ENCODE results near the gene PIK3C3.
"Not testable (repeated sequence)": the region's sequence is repeated elsewhere in the genome, so short reads cannot be mapped to it uniquely, and the experiment has no call there.

PIK3C3 gene

DNA sequence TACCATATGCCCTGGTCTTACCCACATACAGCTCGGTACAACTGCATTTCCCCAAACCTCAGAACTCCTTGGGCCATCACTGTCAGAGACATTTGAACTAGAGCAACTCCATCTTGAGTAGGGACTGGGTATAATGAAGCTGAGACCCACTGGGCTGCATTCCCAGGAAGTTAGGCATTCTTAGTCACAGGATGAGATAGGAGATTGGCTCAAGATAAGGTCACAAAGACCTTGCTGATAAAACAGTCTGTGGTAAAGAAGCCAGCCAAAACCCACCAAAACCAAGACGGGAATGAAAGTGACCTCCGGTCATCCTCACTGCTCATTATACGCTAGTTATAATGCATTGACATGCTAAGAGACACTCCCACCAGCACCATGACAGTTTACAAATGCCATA lies 131.3 kb downstream of the PIK3C3 start:
- DNase-seq (ENCODE audit: insufficient read length) (no peak), FAIRE-seq (no peak)
- no peak for TF ChIP-seq POLR2AphosphoS5 (IDR thresholded peaks at IDR 0.05; ENCODE audit: low read depth, low read length)
- no peak for TF ChIP-seq TAF1 (IDR thresholded peaks at IDR 0.05; ENCODE audit: borderline replicate concordance, low read depth, low read length)
- TF ChIP-seq POLR2A (IDR thresholded peaks at IDR 0.05; ENCODE audit: low read depth, low read length), result no peak

DNA sequence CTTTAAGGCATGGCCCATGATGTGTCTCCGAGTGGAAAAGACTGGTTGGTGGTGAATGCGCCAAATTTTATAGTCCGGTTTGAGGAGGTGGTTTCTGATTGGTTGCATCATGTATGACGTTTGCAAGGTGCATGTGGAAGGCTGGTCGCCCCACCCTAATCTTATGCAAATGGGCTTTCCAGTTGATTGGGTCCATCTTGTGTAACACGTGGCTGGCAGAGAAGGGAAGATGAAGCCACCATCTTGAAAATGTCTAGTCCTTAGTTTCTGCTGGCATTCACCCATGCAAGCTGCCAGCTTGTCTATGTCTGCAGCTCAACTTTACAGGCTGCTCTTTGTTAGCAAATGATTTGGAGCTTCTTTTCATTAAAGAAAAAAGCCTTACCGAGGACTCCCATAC lies 132.2 kb downstream of the PIK3C3 start:
- DNase-seq (ENCODE audit: insufficient read length) (no peak), FAIRE-seq (no peak)
- no peak for TF ChIP-seq POLR2AphosphoS5 (IDR thresholded peaks at IDR 0.05; ENCODE audit: low read depth, low read length)
- TF ChIP-seq TAF1 (IDR thresholded peaks at IDR 0.05; ENCODE audit: borderline replicate concordance, low read depth, low read length), result no peak
- TF ChIP-seq POLR2A (IDR thresholded peaks at IDR 0.05; ENCODE audit: low read depth, low read length), result no peak

DNA sequence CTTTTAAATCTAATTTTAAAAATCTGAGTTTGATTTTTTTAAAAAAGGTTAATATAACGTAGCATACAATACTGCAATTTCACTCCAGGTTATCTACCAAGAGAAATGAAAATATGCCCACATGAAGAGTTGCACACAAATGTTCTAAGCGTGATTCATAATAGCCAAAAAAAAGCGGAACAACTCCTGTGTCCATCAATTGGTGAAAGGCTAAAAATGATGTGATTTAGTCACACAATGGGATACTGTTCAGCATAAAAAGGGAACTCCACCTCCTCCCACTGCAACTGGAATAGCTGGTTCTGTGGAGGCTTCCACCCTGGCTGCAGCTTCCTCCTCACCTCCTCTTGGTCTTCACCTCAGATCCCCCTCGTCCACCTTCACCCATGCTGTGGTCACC lies 132.8 kb downstream of the PIK3C3 start:
- DNase-seq (ENCODE audit: insufficient read length), result no peak
- FAIRE-seq, result no peak
- TF ChIP-seq POLR2AphosphoS5 (IDR thresholded peaks at IDR 0.05; ENCODE audit: low read depth, low read length) (no peak), POLR2A (IDR thresholded peaks at IDR 0.05; ENCODE audit: low read depth, low read length) (no peak), TAF1 (IDR thresholded peaks at IDR 0.05; ENCODE audit: borderline replicate concordance, low read depth, low read length) (no peak)

DNA sequence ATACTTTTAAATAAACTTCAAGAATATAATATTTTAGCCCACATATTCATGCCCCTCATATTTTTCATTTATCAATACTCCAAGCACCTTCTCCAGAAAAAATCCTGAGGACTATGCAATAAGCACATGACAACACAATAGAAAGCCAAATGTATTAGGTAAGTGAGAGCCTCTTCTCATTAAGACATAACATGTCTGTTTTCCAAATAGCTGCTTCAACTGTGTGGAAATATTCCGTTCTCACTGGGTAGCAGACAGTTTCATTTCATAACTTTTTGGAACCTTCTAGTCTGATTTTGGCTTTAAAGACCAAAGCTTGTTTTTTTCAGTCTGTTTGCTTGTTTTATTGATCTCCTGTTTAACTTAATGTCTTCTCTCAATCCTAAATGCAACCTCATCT lies 137.8 kb downstream of the PIK3C3 start:
- no peak for DNase-seq (ENCODE audit: insufficient read length)
- TF ChIP-seq POLR2A (IDR thresholded peaks at IDR 0.05; ENCODE audit: low read depth, low read length) (no peak), POLR2AphosphoS5 (IDR thresholded peaks at IDR 0.05; ENCODE audit: low read depth, low read length) (no peak), TAF1 (IDR thresholded peaks at IDR 0.05; ENCODE audit: borderline replicate concordance, low read depth, low read length) (no peak)
- no peak for FAIRE-seq

DNA sequence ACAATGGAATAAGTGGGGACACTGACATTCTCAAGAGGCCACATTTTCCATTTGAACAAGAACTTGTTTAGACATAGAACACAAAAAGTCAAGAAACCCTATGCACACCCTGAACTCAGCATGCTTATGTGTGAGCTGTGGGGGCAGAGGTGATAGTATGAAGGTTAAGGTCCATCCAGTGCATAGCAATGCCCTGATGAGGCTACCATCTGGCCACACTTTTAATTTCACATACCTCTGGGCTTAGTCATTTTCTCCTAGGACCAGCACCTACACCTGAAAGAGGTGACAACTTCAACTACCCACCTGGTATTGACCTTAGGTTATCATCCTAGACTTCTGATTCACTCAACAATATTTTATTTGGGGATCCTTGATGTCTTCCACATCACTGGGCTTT lies 139.8 kb downstream of the PIK3C3 start:
- DNase-seq (ENCODE audit: insufficient read length) (no peak), FAIRE-seq (no peak)
- no peak for TF ChIP-seq POLR2AphosphoS5 (IDR thresholded peaks at IDR 0.05; ENCODE audit: low read depth, low read length)
- TF ChIP-seq TAF1 (IDR thresholded peaks at IDR 0.05; ENCODE audit: borderline replicate concordance, low read depth, low read length), result no peak
- no peak for TF ChIP-seq POLR2A (IDR thresholded peaks at IDR 0.05; ENCODE audit: low read depth, low read length)

DNA sequence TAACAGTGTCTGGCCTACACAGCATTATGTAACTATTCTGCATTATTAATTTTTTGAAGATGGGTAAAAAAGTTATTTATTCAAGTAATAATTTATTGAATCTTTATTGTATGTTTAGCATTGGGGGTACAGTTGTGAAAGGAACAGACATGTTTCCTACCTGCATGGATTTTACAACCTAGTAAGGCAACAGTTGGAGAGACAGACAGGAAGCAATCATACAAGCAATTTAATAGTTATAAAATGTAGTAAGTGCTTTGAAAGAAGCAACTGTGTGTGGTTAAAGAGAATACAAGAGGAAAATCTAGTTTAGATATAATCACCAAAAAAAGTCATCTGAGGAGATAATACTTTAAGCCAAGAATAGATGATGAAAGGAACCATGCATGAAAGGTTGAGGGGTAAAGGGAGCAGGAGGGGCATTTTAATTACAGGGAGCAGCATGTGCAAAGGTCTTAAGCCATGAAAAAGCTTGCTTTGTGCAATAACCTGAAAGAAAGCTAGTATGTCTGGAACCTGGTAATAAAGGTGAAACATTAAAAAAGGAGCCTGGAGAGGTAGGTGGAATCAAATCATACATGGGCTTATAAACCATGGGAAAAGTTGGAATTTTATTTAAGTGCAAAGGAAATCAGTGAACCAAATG lies 140.8 kb downstream of the PIK3C3 start:
- no peak for TF ChIP-seq POLR2A (IDR thresholded peaks at IDR 0.05; ENCODE audit: low read depth, low read length)
- no peak for TF ChIP-seq TAF1 (IDR thresholded peaks at IDR 0.05; ENCODE audit: borderline replicate concordance, low read depth, low read length)
- TF ChIP-seq POLR2AphosphoS5 (IDR thresholded peaks at IDR 0.05; ENCODE audit: low read depth, low read length), result no peak
- FAIRE-seq (no peak), DNase-seq (ENCODE audit: insufficient read length) (no peak)

DNA sequence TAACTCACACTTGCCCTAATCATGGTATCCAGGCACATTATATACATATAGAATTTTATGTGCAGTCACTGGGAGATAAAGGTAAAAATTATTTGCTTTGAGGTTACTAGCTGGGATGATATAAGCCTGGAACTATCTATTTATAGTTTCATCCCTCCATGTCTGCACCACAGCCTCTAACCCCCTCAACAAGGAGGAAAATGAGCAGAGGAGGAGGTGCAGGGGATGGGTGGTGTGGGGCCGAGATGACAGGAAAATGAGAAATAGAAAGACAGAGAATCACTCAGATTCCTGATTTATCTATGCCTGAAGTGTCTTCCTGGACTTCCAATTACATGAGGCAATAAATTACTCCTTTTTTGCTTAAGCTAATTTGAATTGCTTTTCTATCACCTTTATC lies 145.2 kb downstream of the PIK3C3 start:
- TF ChIP-seq POLR2AphosphoS5 (IDR thresholded peaks at IDR 0.05; ENCODE audit: low read depth, low read length), result no peak
- TF ChIP-seq TAF1 (IDR thresholded peaks at IDR 0.05; ENCODE audit: borderline replicate concordance, low read depth, low read length), result no peak
- no peak for TF ChIP-seq POLR2A (IDR thresholded peaks at IDR 0.05; ENCODE audit: low read depth, low read length)
- FAIRE-seq (no peak), DNase-seq (ENCODE audit: insufficient read length) (no peak)

DNA sequence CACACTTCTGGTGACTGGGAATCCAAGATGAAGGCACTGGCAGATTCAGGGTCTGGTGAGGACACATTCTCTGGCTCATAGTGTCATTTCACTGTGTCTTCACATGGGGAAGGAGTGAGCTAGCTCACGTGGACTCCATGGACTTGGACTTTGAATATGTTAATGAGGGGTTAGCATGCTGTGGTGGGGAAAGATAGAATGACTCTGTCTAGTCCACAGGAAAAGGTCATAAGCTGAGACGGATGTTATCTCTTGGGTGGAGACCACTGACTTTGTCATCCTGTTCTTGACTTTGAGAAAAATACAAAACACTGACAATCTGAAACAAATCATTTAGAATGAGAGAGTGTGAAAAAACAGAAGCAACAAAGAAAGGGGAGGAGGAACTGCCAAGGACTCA lies 145.9 kb downstream of the PIK3C3 start:
- no peak for FAIRE-seq
- no peak for DNase-seq (ENCODE audit: insufficient read length)
- no peak for TF ChIP-seq POLR2AphosphoS5 (IDR thresholded peaks at IDR 0.05; ENCODE audit: low read depth, low read length)
- TF ChIP-seq TAF1 (IDR thresholded peaks at IDR 0.05; ENCODE audit: borderline replicate concordance, low read depth, low read length), result no peak
- TF ChIP-seq POLR2A (IDR thresholded peaks at IDR 0.05; ENCODE audit: low read depth, low read length), result no peak

DNA sequence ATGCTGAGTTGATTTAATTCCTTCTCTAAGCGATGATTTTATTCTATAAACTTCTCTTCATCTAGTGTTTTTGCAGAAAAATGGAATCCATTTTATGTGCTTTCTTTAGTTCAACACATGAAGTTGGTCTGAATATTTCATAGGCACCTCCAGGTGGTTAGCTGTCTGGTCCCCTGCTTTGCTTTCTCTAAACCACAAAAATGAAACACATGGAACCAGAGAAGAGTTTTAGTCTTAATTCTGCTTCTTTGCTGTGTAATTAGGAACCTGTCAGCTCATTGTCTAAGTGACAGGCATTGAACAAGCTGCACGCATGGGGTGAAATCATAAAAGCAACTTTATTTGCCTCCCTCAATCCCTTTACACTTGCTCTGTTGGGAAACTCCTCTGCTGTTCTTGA lies 150.4 kb downstream of the PIK3C3 start:
- TF ChIP-seq TAF1 (IDR thresholded peaks at IDR 0.05; ENCODE audit: borderline replicate concordance, low read depth, low read length) (no peak), POLR2AphosphoS5 (IDR thresholded peaks at IDR 0.05; ENCODE audit: low read depth, low read length) (no peak), POLR2A (IDR thresholded peaks at IDR 0.05; ENCODE audit: low read depth, low read length) (no peak)

DNA sequence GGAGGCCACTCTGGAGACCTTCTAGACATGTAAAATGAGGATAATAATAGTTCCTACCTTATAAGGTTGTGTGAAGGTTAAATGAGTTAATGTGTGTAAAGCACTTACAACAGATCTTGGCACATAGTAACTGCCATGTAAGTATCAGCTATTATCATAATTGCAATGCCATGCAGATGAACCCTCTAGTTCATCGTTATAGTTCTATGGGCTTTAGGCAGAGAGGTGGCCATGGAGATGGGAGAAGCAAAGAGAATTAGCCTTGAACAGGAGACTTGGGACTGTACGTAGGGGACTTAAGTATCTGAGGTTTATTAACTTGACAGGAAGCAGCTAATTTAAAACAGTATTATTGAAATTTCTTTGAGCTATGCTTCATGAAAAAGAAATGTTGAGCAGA lies 151.8 kb downstream of the PIK3C3 start:
- TF ChIP-seq POLR2A (IDR thresholded peaks at IDR 0.05; ENCODE audit: low read depth, low read length) (no peak), TAF1 (IDR thresholded peaks at IDR 0.05; ENCODE audit: borderline replicate concordance, low read depth, low read length) (no peak), POLR2AphosphoS5 (IDR thresholded peaks at IDR 0.05; ENCODE audit: low read depth, low read length) (no peak)
- FAIRE-seq (no peak), DNase-seq (ENCODE audit: insufficient read length) (no peak)

More for the DNA sequence above, 150.4 kb downstream of the PIK3C3 start:
- no peak for FAIRE-seq
- no peak for DNase-seq (ENCODE audit: insufficient read length)

DNA sequence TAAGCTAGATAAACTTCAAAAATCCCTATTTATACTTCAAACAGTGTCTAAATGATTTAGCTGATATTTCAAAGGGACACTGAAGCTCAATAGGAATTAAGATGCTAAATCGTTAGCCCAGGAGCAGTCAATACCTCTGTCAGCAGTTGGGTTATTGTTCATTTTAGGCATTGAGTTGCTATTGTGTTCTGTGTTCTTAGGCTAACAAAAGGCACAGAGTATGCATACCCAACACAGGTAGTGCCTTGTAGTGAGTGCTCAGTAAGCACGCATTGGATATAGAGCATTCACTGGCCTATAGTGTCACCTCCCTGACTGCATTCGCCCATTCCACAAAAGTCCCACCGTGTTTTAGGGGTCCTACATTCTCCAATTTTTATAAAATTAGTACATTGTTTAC lies 152.3 kb downstream of the PIK3C3 start:
- no peak for TF ChIP-seq TAF1 (IDR thresholded peaks at IDR 0.05; ENCODE audit: borderline replicate concordance, low read depth, low read length)
- no peak for TF ChIP-seq POLR2A (IDR thresholded peaks at IDR 0.05; ENCODE audit: low read depth, low read length)
- TF ChIP-seq POLR2AphosphoS5 (IDR thresholded peaks at IDR 0.05; ENCODE audit: low read depth, low read length), result no peak
- FAIRE-seq, result no peak
- no peak for DNase-seq (ENCODE audit: insufficient read length)

DNA sequence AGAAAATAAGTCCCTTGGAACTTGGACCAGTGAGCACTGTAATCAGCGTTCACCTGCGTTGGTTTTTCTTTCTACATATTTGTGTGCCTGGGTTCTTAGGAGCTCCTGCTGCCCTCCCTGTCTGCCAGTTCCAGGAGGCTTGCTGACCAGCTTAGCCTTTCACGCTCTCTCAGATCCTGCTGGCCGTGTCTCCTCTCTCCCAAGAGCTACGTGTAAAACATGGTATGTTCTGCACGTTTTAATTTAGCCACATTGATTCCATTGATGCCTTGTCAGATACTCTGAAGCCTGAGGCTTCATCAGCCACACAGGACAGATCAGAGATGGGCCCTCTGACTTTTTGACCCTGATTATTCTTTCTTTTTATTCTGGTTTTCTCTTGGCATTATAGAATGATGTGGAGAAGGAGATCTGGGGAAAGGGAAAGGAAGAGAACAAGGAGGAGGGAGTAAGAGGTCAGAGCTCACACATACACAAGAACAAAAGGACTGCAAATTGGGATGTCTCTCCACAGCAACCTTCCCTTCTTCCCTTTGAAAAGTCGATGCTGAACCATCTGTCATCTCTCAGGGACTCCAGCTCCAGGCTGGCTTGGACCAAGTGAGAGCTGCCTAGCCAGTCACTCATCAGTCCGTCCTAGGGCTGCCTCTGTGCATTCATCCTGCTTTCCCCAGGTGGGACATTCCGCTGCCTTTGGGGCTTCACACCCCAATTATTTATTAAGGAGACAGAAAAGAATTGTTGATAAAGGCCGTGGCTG lies 152.8 kb downstream of the PIK3C3 start:
- FAIRE-seq (no peak), DNase-seq (ENCODE audit: insufficient read length) (no peak)
- TF ChIP-seq POLR2AphosphoS5 (IDR thresholded peaks at IDR 0.05; ENCODE audit: low read depth, low read length), result no peak
- no peak for TF ChIP-seq POLR2A (IDR thresholded peaks at IDR 0.05; ENCODE audit: low read depth, low read length)
- TF ChIP-seq TAF1 (IDR thresholded peaks at IDR 0.05; ENCODE audit: borderline replicate concordance, low read depth, low read length), result no peak

DNA sequence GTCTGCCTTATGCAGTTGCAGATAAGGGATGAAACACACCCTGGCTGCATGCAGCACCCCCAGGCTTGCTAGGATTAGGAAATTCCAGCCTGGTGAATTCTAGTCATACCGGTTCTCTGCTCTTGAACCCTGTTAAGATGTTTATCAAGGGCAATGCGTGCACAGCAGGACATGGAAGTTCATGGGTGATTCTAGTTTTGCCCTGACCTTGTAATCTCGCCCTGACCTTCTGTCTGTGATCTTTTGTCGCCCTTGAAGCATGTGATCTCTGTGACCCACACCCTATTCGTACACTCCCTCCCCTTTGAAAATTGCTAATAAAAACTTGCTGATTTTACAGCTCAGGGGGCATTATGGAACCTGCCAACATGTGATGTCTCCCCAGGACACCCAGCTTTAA lies 157.1 kb downstream of the PIK3C3 start:
- not testable (repeated sequence) for DNase-seq (ENCODE audit: insufficient read length); FAIRE-seq

Data from GM12892 (cell line).